ENCODE data around the gene MEX3C.

Gene MEX3C

DNA sequence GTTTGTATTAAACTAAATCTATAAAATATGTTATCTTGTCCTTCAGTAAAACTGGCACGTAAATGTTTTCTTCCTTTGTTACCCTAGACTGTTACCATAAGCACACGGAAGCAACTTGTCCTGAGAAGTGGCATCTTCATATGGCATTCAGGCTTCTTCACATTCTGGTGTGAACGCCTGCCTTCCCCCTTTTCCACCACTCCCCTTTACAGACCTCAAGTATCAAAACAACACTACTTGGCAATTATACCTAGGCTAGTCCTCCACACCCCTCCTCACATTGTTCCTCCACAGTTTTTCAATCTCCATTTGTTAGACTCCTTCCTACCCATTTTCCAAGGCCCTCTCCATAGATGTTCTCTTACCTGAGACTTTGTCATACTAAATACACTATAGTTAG, 2.9 kb downstream of the MEX3C start:
- Histone ChIP-seq H3F3A (ENCODE audit: insufficient read depth) (peaks cover 25% of the 10 kb centered on the region), H3K36me3 (ENCODE audit: low read length) (no peaks in the 10 kb centered on the region), H3K9ac (ENCODE audit: low read length) (peak overlapping the region; percentile 73), H3K79me2 (ENCODE audit: insufficient read depth, low read length) (peaks cover 72% of the 10 kb centered on the region), H4K20me1 (ENCODE audit: low read depth, low read length) (peaks cover 15% of the 10 kb centered on the region; the same call in 1 of the 2 replicates), H3K4me2 (ENCODE audit: low read depth, low read length, poor library complexity, severe bottlenecking) (peak overlapping the region; percentile 75), H2AFZ (ENCODE audit: low read depth, low read length, severe bottlenecking) (no peak overlapping the region), H3K9me2 (replicated peaks; ENCODE audit: insufficient read depth, low read length) (no peaks in the 10 kb centered on the region), H3K27ac (ENCODE audit: low read depth, low read length) (peak overlapping the region; percentile 86), H3K9me3 (ENCODE audit: insufficient read depth, low read length) (no peaks in the 10 kb centered on the region), H3K4me3 (ENCODE audit: insufficient read depth, low read length, poor library complexity, severe bottlenecking) (peak overlapping the region; percentile 63), H3K27me3 (ENCODE audit: low read length) (no peaks in the 10 kb centered on the region)
- TF ChIP-seq, protein P1, sequence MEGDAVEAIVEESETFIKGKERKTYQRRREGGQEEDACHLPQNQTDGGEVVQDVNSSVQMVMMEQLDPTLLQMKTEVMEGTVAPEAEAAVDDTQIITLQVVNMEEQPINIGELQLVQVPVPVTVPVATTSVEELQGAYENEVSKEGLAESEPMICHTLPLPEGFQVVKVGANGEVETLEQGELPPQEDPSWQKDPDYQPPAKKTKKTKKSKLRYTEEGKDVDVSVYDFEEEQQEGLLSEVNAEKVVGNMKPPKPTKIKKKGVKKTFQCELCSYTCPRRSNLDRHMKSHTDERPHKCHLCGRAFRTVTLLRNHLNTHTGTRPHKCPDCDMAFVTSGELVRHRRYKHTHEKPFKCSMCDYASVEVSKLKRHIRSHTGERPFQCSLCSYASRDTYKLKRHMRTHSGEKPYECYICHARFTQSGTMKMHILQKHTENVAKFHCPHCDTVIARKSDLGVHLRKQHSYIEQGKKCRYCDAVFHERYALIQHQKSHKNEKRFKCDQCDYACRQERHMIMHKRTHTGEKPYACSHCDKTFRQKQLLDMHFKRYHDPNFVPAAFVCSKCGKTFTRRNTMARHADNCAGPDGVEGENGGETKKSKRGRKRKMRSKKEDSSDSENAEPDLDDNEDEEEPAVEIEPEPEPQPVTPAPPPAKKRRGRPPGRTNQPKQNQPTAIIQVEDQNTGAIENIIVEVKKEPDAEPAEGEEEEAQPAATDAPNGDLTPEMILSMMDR (IDR thresholded peaks at IDR 0.05; ENCODE audit: insufficient read depth, low read length, poor library complexity, severe bottlenecking) = no peak
- no peak for TF ChIP-seq EZH2phosphoT487 (conservative IDR thresholded peaks at IDR 0.05; ENCODE audit: low read length)

DNA sequence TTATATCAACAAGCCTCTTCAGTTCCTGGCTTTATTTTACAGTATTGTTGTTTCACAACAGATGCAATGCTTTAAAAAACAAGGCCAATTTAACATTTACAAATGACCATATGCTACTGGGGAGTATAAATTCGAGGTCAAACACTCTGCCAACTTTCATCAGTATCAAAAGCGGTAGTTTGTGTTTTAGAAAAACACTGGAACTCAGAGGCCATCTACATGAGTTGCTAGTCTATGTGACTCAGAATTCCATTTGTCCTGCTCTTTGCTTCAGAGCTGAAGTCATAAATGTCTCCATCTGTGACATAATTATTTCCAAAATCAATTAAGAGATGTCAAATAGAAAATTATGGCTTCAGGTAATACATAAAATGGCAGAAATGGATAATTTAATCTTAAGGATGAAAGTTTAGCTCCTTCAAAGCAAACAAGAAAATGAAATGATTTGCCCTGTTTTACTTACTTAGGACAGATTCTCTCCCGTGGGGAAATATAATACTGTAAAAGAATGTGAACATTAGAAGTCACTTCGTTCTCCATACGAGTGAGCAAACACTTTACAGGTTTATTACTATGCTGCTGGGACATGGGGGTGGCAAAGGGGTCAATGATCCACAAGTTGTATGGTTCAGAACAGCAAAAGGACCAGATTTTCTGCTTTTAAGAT, 3.7 kb downstream of the MEX3C start:
- H3K9me3 ChIP-seq (ENCODE audit: insufficient read depth, low read length) = no peaks in the 10 kb centered on the region
- H3K4me2 ChIP-seq (ENCODE audit: low read depth, low read length, poor library complexity, severe bottlenecking) = peak overlapping the region; percentile 75
- peaks cover 27% of the 10 kb centered on the region for H3F3A ChIP-seq (ENCODE audit: insufficient read depth)
- H3K9me2 ChIP-seq (replicated peaks; ENCODE audit: insufficient read depth, low read length) = no peaks in the 10 kb centered on the region
- no peaks in the 10 kb centered on the region for H3K36me3 ChIP-seq (ENCODE audit: low read length)
- H3K27ac ChIP-seq (ENCODE audit: low read depth, low read length) = peak overlapping the region; percentile 86
- peak overlapping the region; percentile 73 for H3K9ac ChIP-seq (ENCODE audit: low read length)
- no peaks in the 10 kb centered on the region for H3K27me3 ChIP-seq (ENCODE audit: low read length)
- H4K20me1 ChIP-seq (ENCODE audit: low read depth, low read length) = peaks cover 23% of the 10 kb centered on the region; the same call in 1 of the 2 replicates
- TF ChIP-seq, protein P1 (IDR thresholded peaks at IDR 0.05; ENCODE audit: insufficient read depth, low read length, poor library complexity, severe bottlenecking) = no peak
- no peak for TF ChIP-seq EZH2phosphoT487 (conservative IDR thresholded peaks at IDR 0.05; ENCODE audit: low read length)
- no peak overlapping the region for H2AFZ ChIP-seq (ENCODE audit: low read depth, low read length, severe bottlenecking)
- peaks cover 80% of the 10 kb centered on the region for H3K79me2 ChIP-seq (ENCODE audit: insufficient read depth, low read length)
- H3K4me3 ChIP-seq (ENCODE audit: insufficient read depth, low read length, poor library complexity, severe bottlenecking) = peak overlapping the region; percentile 63

DNA sequence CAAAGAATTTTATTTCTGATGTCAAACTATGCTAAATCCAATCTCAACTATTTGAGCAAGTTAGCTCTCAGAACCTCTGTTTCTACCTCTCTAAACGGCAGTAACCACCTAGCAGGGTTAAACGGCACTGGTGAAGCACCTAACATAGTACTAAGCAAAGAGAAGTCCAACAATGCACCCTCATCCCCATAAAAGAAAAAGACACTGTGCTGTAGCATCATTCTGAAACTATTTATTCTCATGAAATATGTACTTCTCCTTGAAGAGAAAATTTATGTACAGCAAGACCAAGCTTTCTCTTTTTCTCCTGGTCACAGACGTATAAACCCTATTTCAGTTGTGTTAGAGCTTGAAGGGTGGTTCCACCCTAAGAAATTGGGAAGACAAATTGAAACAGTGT, 4.8 kb downstream of the MEX3C start:
- H4K20me1 ChIP-seq (ENCODE audit: low read depth, low read length) = peaks cover 28% of the 10 kb centered on the region; the same call in 1 of the 2 replicates
- H3K9me3 ChIP-seq (ENCODE audit: insufficient read depth, low read length) = no peaks in the 10 kb centered on the region
- H3K4me2 ChIP-seq (ENCODE audit: low read depth, low read length, poor library complexity, severe bottlenecking) = peak overlapping the region; percentile 75
- H2AFZ ChIP-seq (ENCODE audit: low read depth, low read length, severe bottlenecking) = no peak overlapping the region
- H3K79me2 ChIP-seq (ENCODE audit: insufficient read depth, low read length) = peaks cover 91% of the 10 kb centered on the region
- H3F3A ChIP-seq (ENCODE audit: insufficient read depth) = peaks cover 26% of the 10 kb centered on the region
- H3K27me3 ChIP-seq (ENCODE audit: low read length) = no peaks in the 10 kb centered on the region
- 0 out of 2 replicates have a peak, but pooled peaks cover 3% of the 10 kb centered on the region for H3K36me3 ChIP-seq (ENCODE audit: low read length)
- H3K9ac ChIP-seq (ENCODE audit: low read length) = peak overlapping the region; percentile 73
- peak overlapping the region; percentile 63 for H3K4me3 ChIP-seq (ENCODE audit: insufficient read depth, low read length, poor library complexity, severe bottlenecking)
- H3K27ac ChIP-seq (ENCODE audit: low read depth, low read length) = peak overlapping the region; percentile 86
- no peaks in the 10 kb centered on the region for H3K9me2 ChIP-seq (replicated peaks; ENCODE audit: insufficient read depth, low read length)
- TF ChIP-seq, protein P1 (IDR thresholded peaks at IDR 0.05; ENCODE audit: insufficient read depth, low read length, poor library complexity, severe bottlenecking) = no peak
- TF ChIP-seq EZH2phosphoT487 (conservative IDR thresholded peaks at IDR 0.05; ENCODE audit: low read length) = no peak

All from SU-DHL-6 (cell line).